ENCODE data around the gene TCF7L2.

Gene TCF7L2

DNA sequence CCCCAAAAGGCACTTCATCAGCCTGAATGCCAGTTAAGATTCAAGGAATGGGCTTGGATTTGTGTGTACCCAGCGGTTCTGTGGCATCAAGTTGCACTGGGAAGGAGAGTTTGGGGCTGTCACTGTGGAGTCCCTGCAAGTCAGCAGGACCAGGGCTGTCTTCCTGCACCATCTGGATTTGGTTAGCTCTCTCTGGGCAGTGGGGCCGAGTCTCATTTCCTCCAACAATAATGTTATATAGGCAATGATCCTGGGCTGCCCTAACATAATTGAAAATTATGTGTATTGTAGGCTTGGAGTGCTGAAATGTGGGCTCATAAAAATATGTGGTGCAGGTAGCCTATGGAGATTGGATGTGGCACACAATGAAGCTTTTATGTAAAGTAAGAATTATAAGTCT lies 87.2 kb downstream of the TCF7L2 start:
- TF ChIP-seq POLR2AphosphoS5 (IDR thresholded peaks at IDR 0.05; ENCODE audit: low read depth, low read length), result no peak
- no peak for TF ChIP-seq TAF1 (IDR thresholded peaks at IDR 0.05; ENCODE audit: borderline replicate concordance, insufficient read depth, low read length)
- TF ChIP-seq, protein P1, sequence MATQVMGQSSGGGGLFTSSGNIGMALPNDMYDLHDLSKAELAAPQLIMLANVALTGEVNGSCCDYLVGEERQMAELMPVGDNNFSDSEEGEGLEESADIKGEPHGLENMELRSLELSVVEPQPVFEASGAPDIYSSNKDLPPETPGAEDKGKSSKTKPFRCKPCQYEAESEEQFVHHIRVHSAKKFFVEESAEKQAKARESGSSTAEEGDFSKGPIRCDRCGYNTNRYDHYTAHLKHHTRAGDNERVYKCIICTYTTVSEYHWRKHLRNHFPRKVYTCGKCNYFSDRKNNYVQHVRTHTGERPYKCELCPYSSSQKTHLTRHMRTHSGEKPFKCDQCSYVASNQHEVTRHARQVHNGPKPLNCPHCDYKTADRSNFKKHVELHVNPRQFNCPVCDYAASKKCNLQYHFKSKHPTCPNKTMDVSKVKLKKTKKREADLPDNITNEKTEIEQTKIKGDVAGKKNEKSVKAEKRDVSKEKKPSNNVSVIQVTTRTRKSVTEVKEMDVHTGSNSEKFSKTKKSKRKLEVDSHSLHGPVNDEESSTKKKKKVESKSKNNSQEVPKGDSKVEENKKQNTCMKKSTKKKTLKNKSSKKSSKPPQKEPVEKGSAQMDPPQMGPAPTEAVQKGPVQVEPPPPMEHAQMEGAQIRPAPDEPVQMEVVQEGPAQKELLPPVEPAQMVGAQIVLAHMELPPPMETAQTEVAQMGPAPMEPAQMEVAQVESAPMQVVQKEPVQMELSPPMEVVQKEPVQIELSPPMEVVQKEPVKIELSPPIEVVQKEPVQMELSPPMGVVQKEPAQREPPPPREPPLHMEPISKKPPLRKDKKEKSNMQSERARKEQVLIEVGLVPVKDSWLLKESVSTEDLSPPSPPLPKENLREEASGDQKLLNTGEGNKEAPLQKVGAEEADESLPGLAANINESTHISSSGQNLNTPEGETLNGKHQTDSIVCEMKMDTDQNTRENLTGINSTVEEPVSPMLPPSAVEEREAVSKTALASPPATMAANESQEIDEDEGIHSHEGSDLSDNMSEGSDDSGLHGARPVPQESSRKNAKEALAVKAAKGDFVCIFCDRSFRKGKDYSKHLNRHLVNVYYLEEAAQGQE (IDR thresholded peaks at IDR 0.05; ENCODE audit: insufficient read depth in 1 of 2, low read depth in 2 of 2, low read length in 2 of 2), result no peak
- no peak for TF ChIP-seq FOXP2 (optimal IDR thresholded peaks at IDR 0.05; ENCODE audit: borderline replicate concordance, extremely low read depth, extremely low read length, insufficient read depth)
- TF ChIP-seq SIN3A (IDR thresholded peaks at IDR 0.05; ENCODE audit: borderline replicate concordance, insufficient read depth, low read length), result no peak

DNA sequence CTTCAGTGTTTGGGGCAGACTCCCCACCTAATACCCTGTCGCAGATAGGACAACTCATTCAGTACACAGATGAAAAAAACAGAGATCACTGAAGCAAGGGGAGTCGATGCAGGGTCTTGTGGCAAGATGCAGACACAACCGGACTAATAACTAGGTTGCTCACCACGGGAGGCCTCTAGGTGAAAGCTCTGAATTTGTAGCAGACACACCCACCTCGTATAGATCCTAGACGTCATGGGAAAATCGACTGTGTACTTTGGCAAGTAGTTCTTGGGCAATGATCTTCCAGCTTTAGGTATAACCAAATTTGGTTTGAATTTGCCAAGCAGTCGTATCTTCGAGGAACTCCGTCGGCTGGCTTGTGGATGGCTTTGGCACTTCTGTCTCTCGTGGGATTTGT lies 88.1 kb downstream of the TCF7L2 start:
- TF ChIP-seq FOXP2 (optimal IDR thresholded peaks at IDR 0.05; ENCODE audit: borderline replicate concordance, extremely low read depth, extremely low read length, insufficient read depth), result no peak
- TF ChIP-seq, protein P1 (IDR thresholded peaks at IDR 0.05; ENCODE audit: insufficient read depth in 1 of 2, low read depth in 2 of 2, low read length in 2 of 2), result no peak
- no peak; the same call in 1 of the 2 replicates for TF ChIP-seq POLR2AphosphoS5 (IDR thresholded peaks at IDR 0.05; ENCODE audit: low read depth, low read length)
- no peak for TF ChIP-seq SIN3A (IDR thresholded peaks at IDR 0.05; ENCODE audit: borderline replicate concordance, insufficient read depth, low read length)
- no peak for TF ChIP-seq TAF1 (IDR thresholded peaks at IDR 0.05; ENCODE audit: borderline replicate concordance, insufficient read depth, low read length)

DNA sequence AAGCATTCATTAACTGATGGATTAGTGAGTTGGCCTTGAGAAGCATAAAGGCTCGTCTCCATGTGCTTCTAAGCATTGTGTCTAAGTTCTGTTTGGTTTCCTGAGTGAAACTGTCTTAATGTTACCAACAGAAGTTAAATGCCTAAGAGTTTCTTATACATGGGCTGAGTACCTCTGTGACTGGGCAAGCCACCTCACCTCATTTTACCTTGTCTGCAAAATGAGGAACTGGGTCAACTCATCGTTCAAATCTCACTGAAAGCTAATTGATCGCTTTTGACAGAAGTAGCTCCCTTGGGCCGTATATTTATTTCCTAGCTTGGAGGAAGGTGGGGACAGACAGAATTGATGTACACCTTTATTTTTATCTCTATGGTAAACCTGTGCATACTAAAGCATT lies 88.9 kb downstream of the TCF7L2 start:
- no peak for TF ChIP-seq FOXP2 (optimal IDR thresholded peaks at IDR 0.05; ENCODE audit: borderline replicate concordance, extremely low read depth, extremely low read length, insufficient read depth)
- no peak for TF ChIP-seq POLR2AphosphoS5 (IDR thresholded peaks at IDR 0.05; ENCODE audit: low read depth, low read length)
- TF ChIP-seq, protein P1 (IDR thresholded peaks at IDR 0.05; ENCODE audit: insufficient read depth in 1 of 2, low read depth in 2 of 2, low read length in 2 of 2), result no peak
- no peak for TF ChIP-seq SIN3A (IDR thresholded peaks at IDR 0.05; ENCODE audit: borderline replicate concordance, insufficient read depth, low read length)
- TF ChIP-seq TAF1 (IDR thresholded peaks at IDR 0.05; ENCODE audit: borderline replicate concordance, insufficient read depth, low read length), result no peak

DNA sequence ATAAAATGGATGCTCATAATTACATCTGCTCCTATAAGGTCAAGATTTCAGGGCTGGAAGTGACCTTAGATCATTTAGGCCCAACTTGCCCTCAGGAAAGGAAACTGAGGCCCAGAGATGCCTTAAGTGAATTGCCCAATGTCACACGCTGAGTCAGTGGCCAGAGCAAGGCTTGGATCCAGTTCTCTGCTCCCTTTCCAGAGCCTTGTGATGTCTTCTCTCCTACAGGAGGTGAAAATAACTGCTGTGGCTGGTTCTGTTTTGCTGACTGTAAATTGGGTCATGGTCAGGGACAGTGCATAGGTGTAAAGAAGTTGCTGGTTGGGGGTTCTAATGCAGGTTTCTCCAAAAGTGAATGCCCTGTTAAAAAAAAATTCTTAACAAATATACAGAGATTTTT lies 91.3 kb downstream of the TCF7L2 start:
- TF ChIP-seq POLR2AphosphoS5 (IDR thresholded peaks at IDR 0.05; ENCODE audit: low read depth, low read length), result no peak
- TF ChIP-seq FOXP2 (optimal IDR thresholded peaks at IDR 0.05; ENCODE audit: borderline replicate concordance, extremely low read depth, extremely low read length, insufficient read depth), result no peak
- TF ChIP-seq SIN3A (IDR thresholded peaks at IDR 0.05; ENCODE audit: borderline replicate concordance, insufficient read depth, low read length), result no peak
- TF ChIP-seq, protein P1 (IDR thresholded peaks at IDR 0.05; ENCODE audit: insufficient read depth in 1 of 2, low read depth in 2 of 2, low read length in 2 of 2), result no peak
- no peak for TF ChIP-seq TAF1 (IDR thresholded peaks at IDR 0.05; ENCODE audit: borderline replicate concordance, insufficient read depth, low read length)

Data from PFSK-1 (cell line).